HG02840 (cell line): ENCODE data around the gene CTDSP1.

Experiments
- ATAC-seq: cut with Tn5 transposase; IDR thresholded peaks from one replicate; pipeline ENCODE4 v1.9.1; 2021; ENCODE audit warnings: mild to moderate bottlenecking, moderate library complexity, moderate number of reproducible peaks; ENCODE audit not compliant: unreplicated experiment, low FRiP score

Gene CTDSP1

GRCh38 chr2:218399391-218400166 is at the start of gene CTDSP1:
TSS of gene CTDSP1 (plus strand) at chr2:218399868. CDS start at chr2:218400091, 223 bp downstream.
- peak; percentile 37 for ATAC-seq

- ATAC-seq: no peak
Observed at GRCh38 chr2:218354045-218354444, 45.6 kb upstream of the CTDSP1 start.

- ATAC-seq: no peak
Observed at GRCh38 chr2:218354850-218355443, 44.7 kb upstream of the CTDSP1 start.

GRCh38 chr2:218357236-218358177 is 42.2 kb upstream of the CTDSP1 start:
- no peak for ATAC-seq

GRCh38 chr2:218360453-218360852 is 39.2 kb upstream of the CTDSP1 start:
- no peak for ATAC-seq

GRCh38 chr2:218362606-218363005 is 37.1 kb upstream of the CTDSP1 start:
- ATAC-seq: no peak

GRCh38 chr2:218363736-218364135 is 35.9 kb upstream of the CTDSP1 start:
- no peak for ATAC-seq

GRCh38 chr2:218364196-218364595 is 35.5 kb upstream of the CTDSP1 start:
- no peak for ATAC-seq

GRCh38 chr2:218366621-218367414 is 32.9 kb upstream of the CTDSP1 start:
- ATAC-seq: no peak

- ATAC-seq: peak; percentile 82
Observed at GRCh38 chr2:218367415-218368149, 32.1 kb upstream of the CTDSP1 start.

GRCh38 chr2:218368150-218368528 is 31.5 kb upstream of the CTDSP1 start:
- ATAC-seq: no peak

GRCh38 chr2:218368621-218369153 is 31.0 kb upstream of the CTDSP1 start:
- no peak for ATAC-seq

GRCh38 chr2:218369330-218369729 is 30.3 kb upstream of the CTDSP1 start:
- no peak for ATAC-seq

GRCh38 chr2:218370410-218371063 is 29.1 kb upstream of the CTDSP1 start:
- ATAC-seq: no peak

GRCh38 chr2:218371983-218372350 is 27.7 kb upstream of the CTDSP1 start:
- ATAC-seq: no peak

- no peak for ATAC-seq
Observed at GRCh38 chr2:218374795-218375194, 24.9 kb upstream of the CTDSP1 start.

GRCh38 chr2:218375212-218375611 is 24.5 kb upstream of the CTDSP1 start:
- no peak for ATAC-seq

- ATAC-seq: no peak
Observed at GRCh38 chr2:218378053-218378452, 21.6 kb upstream of the CTDSP1 start.

GRCh38 chr2:218381916-218382366 is 17.7 kb upstream of the CTDSP1 start, which contains the start of gene SLC11A1:
TSS of gene SLC11A1 (plus strand) at chr2:218382273. CDS start at chr2:218382369, 96 bp downstream.
- ATAC-seq: no peak
